Measurements from ENCODE around the gene KANK4.

DNA sequence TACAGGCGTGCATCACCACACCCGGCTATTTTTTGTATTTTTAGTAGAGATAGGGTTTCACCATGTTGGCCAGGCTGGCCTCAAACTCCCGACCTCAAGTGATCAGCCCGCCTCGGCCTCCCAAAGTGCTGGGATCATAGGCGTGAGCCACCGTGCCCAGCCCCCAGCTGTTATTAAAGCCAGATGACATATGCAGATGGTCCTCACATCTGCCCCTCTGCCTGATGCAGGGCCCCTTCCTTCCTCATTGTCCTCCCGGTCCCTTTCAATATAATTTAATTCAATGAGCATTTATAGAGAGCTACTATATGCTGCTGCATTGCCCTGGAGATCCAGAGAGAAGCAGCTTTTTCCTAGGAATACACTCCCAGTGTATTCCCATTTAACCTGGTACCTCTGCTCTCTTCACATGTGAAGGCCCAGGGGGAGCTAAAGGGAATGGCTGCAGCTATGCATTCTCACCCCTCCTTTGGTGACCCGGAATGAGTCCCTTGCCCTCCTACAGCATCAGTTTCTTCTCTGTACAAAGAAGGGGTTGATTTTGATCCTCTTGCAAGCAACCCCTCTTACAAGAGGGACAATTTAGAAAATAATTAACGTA is 69.0 kb downstream of the KANK4 start:
- TF ChIP-seq, protein P1, sequence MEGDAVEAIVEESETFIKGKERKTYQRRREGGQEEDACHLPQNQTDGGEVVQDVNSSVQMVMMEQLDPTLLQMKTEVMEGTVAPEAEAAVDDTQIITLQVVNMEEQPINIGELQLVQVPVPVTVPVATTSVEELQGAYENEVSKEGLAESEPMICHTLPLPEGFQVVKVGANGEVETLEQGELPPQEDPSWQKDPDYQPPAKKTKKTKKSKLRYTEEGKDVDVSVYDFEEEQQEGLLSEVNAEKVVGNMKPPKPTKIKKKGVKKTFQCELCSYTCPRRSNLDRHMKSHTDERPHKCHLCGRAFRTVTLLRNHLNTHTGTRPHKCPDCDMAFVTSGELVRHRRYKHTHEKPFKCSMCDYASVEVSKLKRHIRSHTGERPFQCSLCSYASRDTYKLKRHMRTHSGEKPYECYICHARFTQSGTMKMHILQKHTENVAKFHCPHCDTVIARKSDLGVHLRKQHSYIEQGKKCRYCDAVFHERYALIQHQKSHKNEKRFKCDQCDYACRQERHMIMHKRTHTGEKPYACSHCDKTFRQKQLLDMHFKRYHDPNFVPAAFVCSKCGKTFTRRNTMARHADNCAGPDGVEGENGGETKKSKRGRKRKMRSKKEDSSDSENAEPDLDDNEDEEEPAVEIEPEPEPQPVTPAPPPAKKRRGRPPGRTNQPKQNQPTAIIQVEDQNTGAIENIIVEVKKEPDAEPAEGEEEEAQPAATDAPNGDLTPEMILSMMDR (conservative IDR thresholded peaks at IDR 0.05; ENCODE audit: low read length): no peak
- no peak for TF ChIP-seq EZH2phosphoT487 (IDR thresholded peaks at IDR 0.05; ENCODE audit: borderline replicate concordance, low read depth, low read length)
